Measurements from ENCODE around the gene PPP4R1. TPM values are rescaled to one million over a fixed set of nuclear protein-coding genes. Genes with fewer than 3 reads are reported as not detected.
A peak's percentile ranks its signal among the peaks of the same experiment; 100 is the strongest.
"Not testable (repeated sequence)": the region's sequence is repeated elsewhere in the genome, so short reads cannot be mapped to it uniquely, and the experiment has no call there.

PPP4R1 gene
- total RNA-seq, 1 experiment from 2014 or later, result 110 TPM

GRCh38 chr18:9648431-9649163 lies 34.2 kb upstream of the PPP4R1 start:
- no peak for TF ChIP-seq CTCF (IDR thresholded peaks at IDR 0.05; ENCODE audit: unreplicated experiment)
- intact Hi-C loops (cut with micrococcal nuclease; ENCODE audit: unreplicated experiment), result no loop called here
- Mint-ChIP-seq H3K27ac (ENCODE audit: unreplicated experiment) (peak overlapping the region; percentile 27), H3K27me3 (ENCODE audit: unreplicated experiment) (no peaks in the 10 kb centered on the region), H3K4me3 (ENCODE audit: low read depth, unreplicated experiment) (no peak overlapping the region), H3K9me3 (ENCODE audit: low read depth, unreplicated experiment) (no peaks in the 10 kb centered on the region), H3K4me1 (ENCODE audit: low read depth, unreplicated experiment) (peaks cover 27% of the 10 kb centered on the region), H3K36me3 (ENCODE audit: insufficient read depth, unreplicated experiment) (peaks cover 1% of the 10 kb centered on the region)
- BruUV-seq (replicated peaks), result no TSS peak
- DNase-seq, result no peak
- CTCF ChIA-PET, result no interaction called here

DNA sequence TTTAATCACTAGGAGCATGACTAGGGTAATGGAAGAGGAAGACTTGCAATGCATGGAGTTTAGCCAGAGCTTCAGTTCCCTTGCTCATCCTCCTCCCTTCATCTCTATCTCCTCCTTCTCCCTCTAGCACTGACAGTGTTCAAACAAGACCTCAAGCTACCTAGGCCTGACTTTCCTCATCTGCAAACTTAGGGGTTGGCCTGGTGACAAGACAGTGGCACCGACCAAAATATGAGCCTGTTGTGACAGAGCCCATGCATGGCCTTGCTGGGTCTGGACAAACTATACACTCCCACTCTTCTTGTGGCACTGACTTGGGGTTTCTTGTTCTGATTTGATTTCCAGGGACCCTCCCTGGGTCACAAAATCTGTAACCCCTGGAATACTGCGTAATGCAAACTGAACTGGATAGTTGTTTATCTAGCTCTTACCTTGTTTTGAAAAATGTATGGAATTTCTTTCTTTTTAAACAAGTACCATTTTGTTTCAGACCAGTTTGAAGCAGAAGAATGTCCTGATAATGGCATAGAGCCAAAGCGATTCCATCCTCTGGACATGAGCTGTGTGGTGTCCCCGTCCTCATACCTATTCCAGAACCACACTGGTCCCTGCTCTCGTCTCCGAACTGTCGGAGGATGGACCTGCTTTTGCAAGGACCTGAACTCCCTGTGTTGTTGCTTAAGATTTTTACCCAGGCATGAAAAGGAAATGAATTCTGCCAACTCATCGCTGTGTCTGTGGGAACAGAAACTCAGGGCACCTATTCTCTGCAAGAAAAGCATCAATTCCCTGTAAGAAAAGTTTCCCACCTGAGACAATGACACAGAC lies 33.4 kb upstream of the PPP4R1 start:
- H3K4me3 Mint-ChIP-seq (ENCODE audit: low read depth, unreplicated experiment), result no peak overlapping the region
- H3K36me3 Mint-ChIP-seq (ENCODE audit: insufficient read depth, unreplicated experiment), result peaks cover 7% of the 10 kb centered on the region
- H3K27me3 Mint-ChIP-seq (ENCODE audit: unreplicated experiment), result no peaks in the 10 kb centered on the region
- no peak overlapping the region for H3K27ac Mint-ChIP-seq (ENCODE audit: unreplicated experiment)
- DNase-seq, result no peak
- TF ChIP-seq CTCF (IDR thresholded peaks at IDR 0.05; ENCODE audit: unreplicated experiment), result no peak
- H3K9me3 Mint-ChIP-seq (ENCODE audit: low read depth, unreplicated experiment), result no peaks in the 10 kb centered on the region
- CTCF ChIA-PET, result interaction anchor here (0.5 kb wide), 1 partner anchor 330 kb away, joined by 3 read pairs; no protein-coding TSS in a partner anchor
- intact Hi-C loops (cut with micrococcal nuclease; ENCODE audit: unreplicated experiment), result no loop called here
- BruUV-seq (replicated peaks), result no TSS peak
- H3K4me1 Mint-ChIP-seq (ENCODE audit: low read depth, unreplicated experiment), result peaks cover 19% of the 10 kb centered on the region

DNA sequence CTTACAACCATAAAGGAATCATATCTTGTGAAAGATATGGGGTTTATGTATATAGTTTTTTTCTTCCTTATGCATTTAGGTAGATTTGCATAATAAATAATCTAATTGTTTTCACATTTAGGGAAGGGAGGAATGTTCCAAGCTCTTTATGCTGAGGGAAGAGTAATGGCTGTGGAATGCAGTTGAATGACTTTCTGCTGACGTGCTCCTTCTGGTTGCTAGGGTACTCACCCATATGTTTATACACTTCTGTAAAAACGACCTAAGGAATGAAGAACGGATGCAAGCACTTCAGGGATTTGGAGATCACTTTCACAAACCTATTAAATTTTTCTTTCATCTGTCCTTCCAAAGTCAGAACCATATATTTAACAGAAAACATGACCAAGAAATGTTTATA lies 29.2 kb upstream of the PPP4R1 start:
- peak; percentile 74 for DNase-seq
- no peak overlapping the region for H3K4me3 Mint-ChIP-seq (ENCODE audit: low read depth, unreplicated experiment)
- CTCF ChIA-PET, result interaction anchor here (0.9 to 1.3 kb wide), 3 partner anchors 11 to 27 kb away, joined by 3 to 8 read pairs (median 3); no protein-coding TSS in a partner anchor
- H3K9me3 Mint-ChIP-seq (ENCODE audit: low read depth, unreplicated experiment), result no peaks in the 10 kb centered on the region
- intact Hi-C loops (cut with micrococcal nuclease; ENCODE audit: unreplicated experiment), result loop anchor here (1.0 kb wide), 1 partner anchor 30 kb away; no protein-coding TSS in a partner anchor
- peak overlapping the region; percentile 90 for H3K27ac Mint-ChIP-seq (ENCODE audit: unreplicated experiment)
- peaks cover 7% of the 10 kb centered on the region for H3K36me3 Mint-ChIP-seq (ENCODE audit: insufficient read depth, unreplicated experiment)
- H3K27me3 Mint-ChIP-seq (ENCODE audit: unreplicated experiment), result no peaks in the 10 kb centered on the region
- peaks cover 14% of the 10 kb centered on the region for H3K4me1 Mint-ChIP-seq (ENCODE audit: low read depth, unreplicated experiment)
- BruUV-seq (replicated peaks), result no TSS peak
- no peak for TF ChIP-seq CTCF (IDR thresholded peaks at IDR 0.05; ENCODE audit: unreplicated experiment)

DNA sequence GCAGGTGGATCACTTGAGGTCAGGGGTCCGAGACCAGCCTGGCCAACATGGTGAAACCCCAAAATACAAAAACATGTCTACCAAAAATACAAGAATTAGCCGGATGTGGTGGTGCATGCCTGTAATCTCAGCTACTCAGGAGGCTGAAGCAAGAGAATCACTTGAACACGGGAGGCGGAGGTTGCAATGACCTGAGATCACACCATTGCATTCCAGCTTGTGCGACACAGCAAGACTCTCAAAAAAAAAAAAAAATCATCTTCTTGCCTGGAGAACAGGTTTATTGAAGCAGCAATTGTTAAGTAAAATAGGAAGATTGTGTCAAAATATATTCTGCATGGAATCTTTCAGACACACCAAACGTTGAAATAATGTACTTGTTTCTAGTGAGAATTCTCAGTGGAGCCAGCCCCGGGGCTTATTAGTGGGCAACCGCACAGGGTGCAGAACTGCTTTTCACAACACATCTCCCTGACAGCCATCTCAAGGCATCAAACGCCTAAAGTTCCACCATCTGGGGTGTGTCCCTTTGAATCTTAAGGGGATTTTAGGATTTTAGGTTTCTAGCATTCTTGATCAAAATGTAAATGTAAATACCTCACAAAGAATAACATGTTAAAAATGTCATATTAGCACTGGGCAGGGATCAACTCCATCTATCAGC lies 28.6 kb upstream of the PPP4R1 start:
- TF ChIP-seq CTCF (IDR thresholded peaks at IDR 0.05; ENCODE audit: unreplicated experiment), result no peak
- DNase-seq, result no peak
- BruUV-seq (replicated peaks), result no TSS peak
- no peaks in the 10 kb centered on the region for H3K27me3 Mint-ChIP-seq (ENCODE audit: unreplicated experiment)
- peaks cover 7% of the 10 kb centered on the region for H3K36me3 Mint-ChIP-seq (ENCODE audit: insufficient read depth, unreplicated experiment)
- H3K4me1 Mint-ChIP-seq (ENCODE audit: low read depth, unreplicated experiment), result peaks cover 8% of the 10 kb centered on the region
- H3K4me3 Mint-ChIP-seq (ENCODE audit: low read depth, unreplicated experiment), result no peak overlapping the region
- H3K9me3 Mint-ChIP-seq (ENCODE audit: low read depth, unreplicated experiment), result no peaks in the 10 kb centered on the region
- CTCF ChIA-PET, result interaction anchor here (0.9 to 1.3 kb wide), 3 partner anchors 11 to 28 kb away, joined by 3 to 8 read pairs (median 3); no protein-coding TSS in a partner anchor
- intact Hi-C loops (cut with micrococcal nuclease; ENCODE audit: unreplicated experiment), result loop anchor here (1.0 kb wide), 1 partner anchor 30 kb away; no protein-coding TSS in a partner anchor
- H3K27ac Mint-ChIP-seq (ENCODE audit: unreplicated experiment), result peak overlapping the region; percentile 90

DNA sequence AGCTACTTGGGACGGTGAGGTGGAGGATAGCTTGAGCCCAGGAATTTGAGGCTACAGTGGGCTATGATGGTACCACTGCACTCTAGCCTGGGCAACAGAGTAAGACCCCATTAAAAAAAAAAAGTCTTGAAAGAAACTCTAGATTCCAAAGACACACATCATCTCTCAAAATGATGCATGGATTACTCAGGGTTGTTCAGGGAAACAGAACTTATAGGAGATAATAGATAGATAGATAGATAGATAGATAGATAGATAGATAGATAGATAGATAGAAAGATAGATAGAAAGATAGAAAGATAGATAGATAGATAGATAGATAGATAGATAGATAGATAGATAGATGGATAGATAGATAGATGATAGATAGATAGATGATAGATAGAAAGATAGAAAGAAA lies 26.7 kb upstream of the PPP4R1 start:
- H3K9me3 Mint-ChIP-seq (ENCODE audit: low read depth, unreplicated experiment); H3K27me3 Mint-ChIP-seq (ENCODE audit: unreplicated experiment); H3K36me3 Mint-ChIP-seq (ENCODE audit: insufficient read depth, unreplicated experiment); intact Hi-C loops (cut with micrococcal nuclease; ENCODE audit: unreplicated experiment); H3K4me3 Mint-ChIP-seq (ENCODE audit: low read depth, unreplicated experiment); CTCF ChIA-PET; BruUV-seq (replicated peaks); H3K27ac Mint-ChIP-seq (ENCODE audit: unreplicated experiment); H3K4me1 Mint-ChIP-seq (ENCODE audit: low read depth, unreplicated experiment); DNase-seq: not testable (repeated sequence)
